Peyer's patch (tissue), 4 donors: ENCODE measurements around the gene SFXN3. TPM values are rescaled to one million over a fixed set of nuclear protein-coding genes. Genes with fewer than 3 reads are reported as not detected.

Experiments
- DNase-seq, 3 donors: peaks; one replicate each; pipeline ENCODE4 v3.0.0-alpha.2; 2017 to 2019
- H3K27ac ChIP-seq, 4 donors: fragments of 200-600 bp; sonication (generic); one replicate each; pipeline ENCODE4 v1.5.1; 2016 to 2019
- H3K27me3 ChIP-seq, 2 donors: fragments of 200-600 bp; sonication (generic); one replicate each; pipeline ENCODE4 v1.5.1; 2019
- H3K36me3 ChIP-seq, 3 donors: fragments of 200-600 bp; sonication (generic); one replicate each; pipeline ENCODE4 v1.5.1; 2016 to 2019
- H3K4me1 ChIP-seq, 4 donors: fragments of 200-600 bp; sonication (generic); one replicate each; pipeline ENCODE4 v1.5.1; 2016 to 2019
- H3K4me3 ChIP-seq, 4 donors: fragments of 200-600 bp; sonication (generic); 1 replicate in 3 of 4; 2 replicates in 1 of 4; pipeline ENCODE4 v1.5.1; 2016 to 2019; ENCODE audit warnings: mild to moderate bottlenecking in 1 of 4
- H3K9me3 ChIP-seq, 4 donors: fragments of 200-600 bp; sonication (generic); one replicate each; pipeline ENCODE4 v1.5.1; 2016 to 2019; ENCODE audit warnings: mild to moderate bottlenecking in 1 of 4
- POLR2A ChIP-seq, 2 donors: fragments of 450-650 bp; IDR thresholded peaks; one replicate each; pipeline ENCODE4 v1.5.1; 2017; ENCODE audit warnings: antibody characterized with exemption in 2 of 2, mild to moderate bottlenecking in 2 of 2, moderate library complexity in 2 of 2
- total RNA-seq, 4 donors: library from RNA; depleted of rRNA; stranded (reverse); fragments of >200 nt; gene quantifications; one replicate each; pipeline ENCODE4 v1.1.0, GENCODE V29; 2016
- TF ChIP-seq, protein P1 (sequence below), 6 experiments: fragments of 450-650 bp in 4 of 6; fragments of 200-600 bp in 2 of 6; sonication (generic) in 1 of 6; IDR thresholded peaks; one replicate each; pipeline ENCODE4 v1.5.1; 2017 to 2019; ENCODE audit warnings: antibody characterized with exemption in 6 of 6, mild to moderate bottlenecking in 3 of 6, moderate library complexity in 1 of 6

SFXN3 gene
- total RNA-seq, 4 donors from 2014 or later: 165 to 772 (median 494) TPM

DNA sequence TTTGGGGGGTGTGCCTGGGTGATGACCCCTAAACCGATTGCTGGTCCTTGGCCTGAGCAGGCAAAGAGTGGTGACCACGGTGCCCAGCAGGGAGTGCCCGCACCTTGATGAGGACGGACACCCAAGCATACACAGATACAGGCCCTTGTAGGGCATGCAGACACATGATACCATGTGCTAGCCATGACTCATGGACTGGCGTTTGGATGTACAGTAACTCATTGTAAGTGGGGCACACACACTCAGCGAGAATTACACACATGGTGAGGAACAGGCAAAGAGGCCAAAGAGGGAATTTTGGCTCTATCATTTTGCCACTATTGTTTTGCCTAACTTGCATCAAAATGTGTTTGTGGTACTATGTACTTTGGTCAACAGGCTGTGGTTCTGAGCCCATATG lies 54.8 kb downstream of the SFXN3 start:
- TF ChIP-seq, protein P1, sequence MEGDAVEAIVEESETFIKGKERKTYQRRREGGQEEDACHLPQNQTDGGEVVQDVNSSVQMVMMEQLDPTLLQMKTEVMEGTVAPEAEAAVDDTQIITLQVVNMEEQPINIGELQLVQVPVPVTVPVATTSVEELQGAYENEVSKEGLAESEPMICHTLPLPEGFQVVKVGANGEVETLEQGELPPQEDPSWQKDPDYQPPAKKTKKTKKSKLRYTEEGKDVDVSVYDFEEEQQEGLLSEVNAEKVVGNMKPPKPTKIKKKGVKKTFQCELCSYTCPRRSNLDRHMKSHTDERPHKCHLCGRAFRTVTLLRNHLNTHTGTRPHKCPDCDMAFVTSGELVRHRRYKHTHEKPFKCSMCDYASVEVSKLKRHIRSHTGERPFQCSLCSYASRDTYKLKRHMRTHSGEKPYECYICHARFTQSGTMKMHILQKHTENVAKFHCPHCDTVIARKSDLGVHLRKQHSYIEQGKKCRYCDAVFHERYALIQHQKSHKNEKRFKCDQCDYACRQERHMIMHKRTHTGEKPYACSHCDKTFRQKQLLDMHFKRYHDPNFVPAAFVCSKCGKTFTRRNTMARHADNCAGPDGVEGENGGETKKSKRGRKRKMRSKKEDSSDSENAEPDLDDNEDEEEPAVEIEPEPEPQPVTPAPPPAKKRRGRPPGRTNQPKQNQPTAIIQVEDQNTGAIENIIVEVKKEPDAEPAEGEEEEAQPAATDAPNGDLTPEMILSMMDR (IDR thresholded peaks at IDR 0.05): no peak
- Histone ChIP-seq H3K4me1 (peaks cover 0 to 6% (median 0%) of the 10 kb centered on the region in 4 donors), H3K9me3 (no peaks in the 10 kb centered on the region), H3K27me3 (peaks cover 0 to 24% of the 10 kb centered on the region in 2 donors), H3K4me3 (no peak overlapping the region), H3K36me3 (no peaks in the 10 kb centered on the region), H3K27ac (no peak overlapping the region)
- no peak for DNase-seq

DNA sequence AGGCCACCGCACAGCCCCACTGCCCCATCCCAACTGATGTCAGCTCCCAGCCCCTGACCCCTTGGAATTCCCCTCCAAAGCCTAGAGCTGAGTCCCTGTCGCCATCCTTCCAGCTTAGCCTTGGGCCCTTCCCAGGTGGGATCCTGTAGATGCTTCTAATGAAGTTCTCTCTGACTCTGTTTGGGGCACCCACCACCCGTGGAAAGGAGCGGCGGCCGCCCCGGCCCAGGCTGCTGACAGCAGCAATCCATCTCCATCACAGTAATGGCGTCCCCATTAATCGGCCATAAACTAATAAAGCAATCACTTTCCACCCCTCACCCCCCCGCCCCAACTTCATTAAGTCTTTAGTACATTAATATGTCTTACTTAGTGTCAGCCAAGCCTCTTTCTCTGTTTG lies 56.3 kb downstream of the SFXN3 start:
- peaks cover 0 to 6% (median 0%) of the 10 kb centered on the region in 4 donors for H3K4me1 ChIP-seq
- peaks cover 0 to 24% of the 10 kb centered on the region in 2 donors for H3K27me3 ChIP-seq
- H3K9me3 ChIP-seq: no peaks in the 10 kb centered on the region
- H3K27ac ChIP-seq: no peak overlapping the region
- H3K36me3 ChIP-seq: no peaks in the 10 kb centered on the region
- TF ChIP-seq, protein P1 (IDR thresholded peaks at IDR 0.05): no peak
- no peak for TF ChIP-seq POLR2A (IDR thresholded peaks at IDR 0.05)
- DNase-seq: no peak
- no peak overlapping the region for H3K4me3 ChIP-seq

DNA sequence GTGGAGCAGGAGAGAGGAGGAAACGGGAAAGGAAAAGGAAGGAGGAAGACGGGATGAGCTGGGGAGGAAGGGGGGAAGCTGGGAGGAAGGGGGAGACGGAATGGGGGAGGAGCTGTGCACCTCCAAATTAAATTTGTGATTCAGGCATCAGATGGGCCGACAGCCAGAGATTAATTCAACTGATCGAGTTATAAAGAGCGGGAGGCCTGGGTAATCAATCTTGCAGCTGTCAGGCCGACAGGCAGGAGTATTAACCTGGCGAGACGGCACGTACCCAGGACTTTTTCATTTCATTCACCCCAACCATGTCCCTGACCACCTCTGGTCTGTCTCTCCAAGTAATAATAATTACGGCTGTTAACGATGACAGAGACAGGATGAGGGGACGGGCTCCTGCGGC lies 56.9 kb downstream of the SFXN3 start:
- no peak for TF ChIP-seq POLR2A (IDR thresholded peaks at IDR 0.05)
- TF ChIP-seq, protein P1 (IDR thresholded peaks at IDR 0.05): no peak
- Histone ChIP-seq H3K27ac (no peak overlapping the region), H3K27me3 (peaks cover 0 to 24% of the 10 kb centered on the region in 2 donors), H3K36me3 (no peaks in the 10 kb centered on the region), H3K9me3 (no peaks in the 10 kb centered on the region), H3K4me1 (peaks cover 0 to 6% (median 0%) of the 10 kb centered on the region in 4 donors), H3K4me3 (no peak overlapping the region)
- no peak for DNase-seq

DNA sequence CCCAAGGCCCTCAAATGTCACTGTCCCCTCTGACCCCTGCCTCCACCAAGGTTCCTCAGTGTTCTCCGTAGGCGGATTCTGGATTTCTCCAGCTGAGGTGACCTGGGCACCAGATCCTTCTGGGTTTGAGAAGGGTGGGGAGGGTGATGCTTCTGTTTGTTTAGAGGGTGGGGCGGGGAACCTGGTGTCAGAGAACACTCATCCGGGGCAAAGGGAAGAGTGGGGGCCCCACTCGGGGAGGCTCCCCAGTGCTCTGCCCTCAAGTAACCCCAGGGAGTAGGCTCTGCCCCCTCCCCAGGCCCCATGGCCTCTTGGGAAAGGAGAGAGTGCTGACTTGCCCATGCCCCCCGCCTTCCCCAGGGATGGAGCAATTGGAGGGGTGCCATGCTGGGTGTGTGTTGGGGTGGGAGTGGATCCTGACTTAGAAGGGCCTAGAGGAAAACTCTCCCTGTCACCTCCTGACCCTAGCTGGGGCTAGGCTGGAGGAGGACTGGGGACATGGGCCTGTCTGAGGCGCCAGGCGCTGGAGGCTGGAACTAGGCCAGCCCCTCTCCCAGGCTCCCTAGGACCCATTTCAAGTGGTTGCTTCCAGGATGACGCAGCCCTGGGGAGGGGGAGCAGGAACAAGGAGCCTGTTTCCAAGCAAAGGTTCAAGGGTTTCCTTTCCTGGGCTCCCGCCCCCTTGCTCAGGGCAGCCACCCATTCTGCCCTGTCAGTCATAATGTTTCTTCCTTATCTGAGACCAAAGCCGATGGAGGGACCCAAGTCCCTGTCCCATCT lies 58.7 kb downstream of the SFXN3 start:
- Histone ChIP-seq H3K27ac (no peak overlapping the region), H3K36me3 (no peaks in the 10 kb centered on the region), H3K4me1 (peaks cover 0 to 6% (median 0%) of the 10 kb centered on the region in 4 donors), H3K4me3 (no peak overlapping the region), H3K9me3 (no peaks in the 10 kb centered on the region), H3K27me3 (peaks cover 0 to 16% of the 10 kb centered on the region in 2 donors)
- no peak for DNase-seq
- TF ChIP-seq, protein P1 (IDR thresholded peaks at IDR 0.05): no peak
- no peak for TF ChIP-seq POLR2A (IDR thresholded peaks at IDR 0.05)

DNA sequence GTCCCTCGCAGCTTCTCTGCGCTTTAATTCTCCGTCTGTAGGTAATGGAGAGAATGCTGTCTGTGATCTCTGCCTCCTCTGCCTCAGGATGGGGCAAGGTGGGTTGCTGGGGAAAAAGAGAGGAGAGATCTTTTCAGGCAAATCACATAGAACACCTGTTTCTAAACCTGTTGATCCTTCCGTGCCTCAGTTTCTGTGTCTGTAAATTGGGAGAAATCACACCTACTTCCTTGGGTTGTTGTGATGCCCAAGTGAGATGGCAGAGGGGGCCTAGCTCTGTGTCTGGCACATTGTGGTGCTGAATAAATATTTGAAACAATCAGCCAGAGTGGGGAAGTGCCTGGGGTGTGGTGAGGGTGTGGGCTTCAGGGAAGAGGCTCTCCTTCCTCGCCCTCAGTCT lies 59.6 kb downstream of the SFXN3 start:
- Histone ChIP-seq H3K4me1 (peaks cover 0 to 6% (median 0%) of the 10 kb centered on the region in 4 donors), H3K4me3 (no peak overlapping the region), H3K36me3 (no peaks in the 10 kb centered on the region), H3K27me3 (peaks cover 0 to 12% of the 10 kb centered on the region in 2 donors), H3K9me3 (no peaks in the 10 kb centered on the region), H3K27ac (no peak overlapping the region)
- TF ChIP-seq POLR2A (IDR thresholded peaks at IDR 0.05): no peak
- TF ChIP-seq, protein P1 (IDR thresholded peaks at IDR 0.05): no peak
- no peak for DNase-seq

Other genes with a start within 250 kb of the SFXN3 start
- 10 to 100 TPM; 11.0 to 37.2 (median 32.0) TPM for gene SLF2, start 118.3 kb upstream of the SFXN3 start, total RNA-seq
- 100 to 1,000 TPM in 3 of 4 donors, 10 to 100 TPM in 1; 16.5 to 233 (median 185) TPM for gene SEMA4G, start 61.7 kb upstream of the SFXN3 start, total RNA-seq
- gene MRPL43, start 43.7 kb upstream of the SFXN3 start, total RNA-seq: 10 to 100 TPM; 40.5 to 85.5 (median 61.7) TPM
- 10 to 100 TPM in 1 of 4 donors, 1 to 10 TPM in 3; 3.8 to 18.2 (median 4.4) TPM for gene TWNK, start 43.7 kb upstream of the SFXN3 start, total RNA-seq
- gene LZTS2, start 31.4 kb upstream of the SFXN3 start, total RNA-seq: 10 to 100 TPM; 28.0 to 57.4 (median 47.1) TPM
- gene PDZD7, start 105 bp upstream of the SFXN3 start, total RNA-seq: 10 to 100 TPM in 3 of 4 donors, under 1 TPM in 1; 0.83 to 58.7 (median 51.3) TPM
- 10 to 100 TPM in 3 of 4 donors, not detected in 1; 25.9 to 41.8 (median 39.1) TPM for gene KAZALD1, start 30.8 kb downstream of the SFXN3 start, total RNA-seq
- gene TLX1, start 100.1 kb downstream of the SFXN3 start, total RNA-seq: 1 to 10 TPM in 3 of 4 donors, not detected in 1; 1.6 to 4.8 (median 3.2) TPM
- not detected for gene LBX1, start 198.2 kb downstream of the SFXN3 start, total RNA-seq